GM19452 (cell line): ENCODE data around the gene RHBDL1.

ENCODE experiments used
- ATAC-seq: cut with Tn5 transposase; IDR thresholded peaks from one replicate; pipeline ENCODE4 v1.9.1; 2021; ENCODE audit not compliant: unreplicated experiment

Gene RHBDL1

DNA sequence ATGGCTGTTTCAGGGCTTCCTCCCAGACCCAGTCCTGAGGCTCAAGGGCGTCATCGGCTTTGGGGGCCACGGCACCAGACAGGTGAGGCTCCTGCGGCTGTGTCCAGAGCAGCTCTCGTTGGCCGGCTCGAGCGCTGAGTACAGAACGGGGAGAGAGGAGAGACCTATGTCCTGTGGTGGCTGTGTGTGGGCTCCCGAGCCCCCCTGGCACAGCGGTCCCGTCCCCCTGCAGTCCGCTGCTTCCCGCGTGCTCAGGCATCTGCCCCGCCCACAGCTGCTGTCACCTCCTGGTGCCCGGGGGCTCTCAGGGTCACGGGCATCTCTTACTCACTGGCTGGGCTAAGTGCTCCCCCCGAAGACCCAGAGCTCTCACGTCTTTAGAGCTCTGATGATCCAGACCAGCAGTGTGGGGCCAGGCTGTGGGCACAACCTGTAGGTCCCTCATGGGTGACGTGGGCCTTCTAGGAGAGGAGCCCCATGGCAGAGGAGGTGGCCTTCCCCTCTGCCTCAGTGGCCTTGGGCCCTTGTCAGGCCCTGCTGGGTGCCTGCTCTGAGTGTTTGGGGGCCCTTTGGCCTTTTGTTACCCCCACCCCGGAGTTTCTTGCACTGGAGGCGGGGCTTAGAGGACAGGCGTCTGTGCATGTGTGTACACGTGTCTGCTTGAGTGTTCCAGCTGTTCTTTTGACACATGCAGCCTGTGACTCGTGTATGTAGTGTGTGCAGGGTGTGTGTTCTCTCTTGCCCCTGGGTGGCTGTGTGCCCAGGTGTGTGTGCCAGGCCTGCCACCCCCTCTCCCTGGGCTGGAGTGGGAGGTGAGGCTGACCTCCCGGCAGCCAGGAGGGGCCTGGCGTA lies 22.8 kb upstream of the RHBDL1 start:
- no peak for ATAC-seq

- ATAC-seq: no peak
Measured at GRCh38 chr16:654034-654433, 21.4 kb upstream of the RHBDL1 start.

DNA sequence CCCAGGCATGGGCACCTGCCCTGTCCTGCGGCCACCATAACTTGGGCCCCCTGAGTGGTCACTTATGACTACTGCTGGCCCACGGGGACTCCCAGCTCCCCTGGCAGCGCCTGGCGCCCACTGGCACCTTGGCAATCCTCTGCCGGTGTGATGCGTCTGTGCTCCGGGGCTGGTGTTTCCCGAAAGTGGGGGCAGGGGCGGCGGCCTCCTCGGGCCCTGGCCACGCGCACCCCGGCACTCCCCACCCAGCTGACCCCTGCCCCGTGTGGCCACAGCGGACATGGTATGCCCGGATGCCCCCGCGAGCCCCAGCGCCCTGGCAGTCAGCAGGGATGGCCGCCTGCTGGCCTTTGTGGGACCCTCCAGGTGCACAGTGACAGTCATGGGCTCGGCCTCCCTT lies 18.0 kb upstream of the RHBDL1 start:
- ATAC-seq: no peak

DNA sequence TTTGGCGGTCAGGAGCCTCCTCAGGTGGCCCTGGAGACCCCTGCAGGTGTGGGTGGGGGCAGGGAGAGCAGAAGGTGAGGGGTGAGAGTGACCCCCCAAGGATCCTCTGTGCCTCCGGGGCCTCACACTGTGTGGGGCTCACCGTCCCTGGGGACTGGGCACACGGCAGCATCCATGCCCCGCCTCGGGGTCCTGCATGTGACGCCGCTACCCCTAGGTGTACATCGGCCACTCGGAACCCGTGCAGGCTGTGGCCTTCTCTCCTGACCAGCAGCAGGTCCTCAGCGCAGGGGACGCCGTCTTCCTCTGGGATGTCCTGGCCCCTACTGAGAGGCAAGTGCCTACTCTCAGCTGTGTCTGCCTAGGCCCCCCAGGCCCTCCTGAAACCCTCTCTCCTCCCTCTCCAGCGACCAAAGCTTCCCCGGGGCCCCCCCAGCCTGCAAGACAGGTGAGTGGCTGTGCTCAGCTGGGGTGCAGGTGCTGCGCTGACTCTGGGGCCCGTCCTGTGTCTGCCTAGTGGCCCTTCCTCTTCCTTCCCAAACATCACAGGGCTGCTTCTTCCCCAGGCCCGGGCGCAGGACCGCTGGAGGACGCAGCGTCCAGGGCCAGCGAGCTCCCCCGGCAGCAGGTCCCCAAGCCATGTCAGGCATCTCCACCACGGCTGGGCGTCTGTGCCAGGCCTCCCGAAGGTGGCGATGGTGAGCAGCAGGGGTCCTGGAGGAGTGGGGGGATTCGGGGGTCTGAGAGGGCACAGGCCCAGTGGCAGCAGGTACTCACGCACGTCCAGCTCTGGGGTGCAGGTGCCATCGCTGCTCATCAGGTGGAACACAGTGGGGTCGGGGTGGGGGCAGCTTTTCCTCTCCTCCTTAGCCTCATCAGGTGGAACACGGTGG lies 16.5 kb upstream of the RHBDL1 start:
- no peak for ATAC-seq

DNA sequence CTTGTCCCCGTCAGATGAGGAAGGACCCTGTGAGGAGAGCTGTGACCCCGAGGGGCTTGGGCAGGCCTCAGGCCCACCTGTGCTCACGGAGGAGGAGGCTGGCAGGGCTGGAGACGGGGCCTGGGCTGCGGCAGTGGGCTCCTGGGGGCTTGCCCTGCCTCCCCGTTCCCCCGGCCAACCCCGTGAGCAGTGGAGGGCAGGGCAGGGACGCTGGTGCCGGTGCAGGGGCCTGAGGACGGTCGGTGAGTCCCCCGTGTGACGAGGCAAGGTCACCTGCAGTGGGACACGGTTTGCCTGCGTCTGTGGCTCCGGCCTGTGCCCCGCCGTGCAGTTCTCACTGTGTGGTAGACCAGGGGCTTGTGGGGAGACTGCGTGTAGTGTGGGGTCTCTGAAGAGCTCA lies 15.9 kb upstream of the RHBDL1 start:
- no peak for ATAC-seq

GRCh38 chr16:660132-660458 lies 15.4 kb upstream of the RHBDL1 start:
- ATAC-seq: no peak

DNA sequence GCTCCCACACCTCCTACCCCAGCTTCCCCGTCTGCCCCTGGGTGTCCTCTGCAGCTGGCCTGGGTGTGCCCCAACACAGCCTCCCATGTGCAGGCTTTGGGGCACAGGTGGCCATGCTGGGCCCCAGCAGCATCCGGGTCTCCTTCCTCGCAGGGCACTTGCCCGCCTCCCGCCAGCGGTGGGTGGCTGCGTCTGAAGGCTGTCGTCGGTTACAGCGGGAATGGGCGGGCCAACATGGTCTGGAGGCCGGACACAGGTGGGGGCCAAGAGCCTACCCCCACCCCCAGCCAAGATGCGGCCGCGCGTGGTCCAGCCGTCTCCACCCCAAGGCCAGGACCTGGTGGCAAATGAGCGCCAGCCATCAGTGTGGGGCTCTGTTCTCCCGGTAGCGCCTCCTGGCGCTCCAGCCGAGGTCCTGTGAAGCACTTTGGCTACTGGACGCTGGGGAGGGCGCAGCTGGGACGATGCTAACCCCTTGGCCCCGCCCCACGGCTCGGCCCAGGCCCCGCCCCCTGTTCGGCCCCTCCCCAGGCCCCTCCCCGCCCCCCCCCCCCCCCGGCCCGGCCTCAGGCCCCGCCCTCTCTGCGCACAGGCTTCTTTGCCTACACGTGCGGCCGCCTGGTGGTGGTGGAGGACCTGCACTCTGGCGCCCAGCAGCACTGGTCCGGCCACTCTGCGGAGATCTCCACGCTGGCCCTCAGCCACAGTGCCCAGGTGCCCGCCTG lies 14.8 kb upstream of the RHBDL1 start:
- ATAC-seq: no peak

DNA sequence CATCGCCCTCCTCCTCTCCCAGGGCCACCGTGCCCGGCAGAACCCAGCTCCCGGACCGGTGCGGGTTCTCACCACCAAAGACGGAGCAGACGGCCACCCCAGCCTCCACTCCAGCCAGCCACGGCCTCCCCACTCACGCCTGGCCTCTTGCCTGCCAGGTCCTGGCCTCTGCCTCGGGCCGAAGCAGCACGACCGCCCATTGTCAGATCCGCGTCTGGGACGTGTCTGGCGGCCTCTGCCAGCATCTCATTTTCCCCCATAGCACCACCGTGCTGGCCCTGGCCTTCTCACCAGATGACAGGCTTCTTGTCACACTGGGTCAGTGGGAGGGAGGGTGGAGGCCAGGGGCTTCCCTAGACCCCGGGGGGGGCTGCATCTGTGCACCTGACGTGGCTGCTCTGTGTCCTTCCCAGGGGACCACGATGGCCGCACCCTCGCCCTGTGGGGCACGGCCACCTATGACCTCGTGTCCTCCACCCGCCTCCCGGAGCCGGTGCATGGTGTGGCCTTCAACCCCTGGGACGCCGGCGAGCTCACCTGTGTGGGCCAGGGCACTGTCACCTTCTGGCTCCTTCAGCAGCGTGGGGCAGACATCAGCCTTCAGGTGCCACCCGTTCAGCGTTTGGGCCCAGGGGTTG lies 14.2 kb upstream of the RHBDL1 start:
- ATAC-seq: no peak

DNA sequence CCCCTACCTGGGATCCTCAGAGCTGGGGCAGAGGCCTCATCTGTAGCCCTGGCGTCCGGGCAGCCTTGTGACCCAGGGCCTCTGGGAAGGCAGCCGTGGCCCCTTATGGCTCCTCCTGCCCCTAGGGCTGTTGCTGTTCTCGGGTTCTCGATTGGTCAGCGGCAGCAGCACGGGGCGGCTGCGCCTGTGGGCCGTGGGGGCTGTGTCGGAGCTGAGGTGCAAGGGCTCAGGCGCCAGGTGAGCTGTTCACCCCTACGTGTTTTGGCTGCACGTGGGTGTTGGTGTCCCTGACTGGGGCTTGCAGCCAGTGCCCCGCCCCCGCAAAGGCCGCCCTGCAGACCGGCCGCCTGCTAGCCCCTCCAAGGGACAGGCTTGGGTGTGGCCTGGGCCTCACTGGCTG lies 13.4 kb upstream of the RHBDL1 start:
- no peak for ATAC-seq

GRCh38 chr16:662597-662996 lies 12.9 kb upstream of the RHBDL1 start:
- ATAC-seq: no peak

GRCh38 chr16:666572-666971 lies 8.9 kb upstream of the RHBDL1 start:
- no peak for ATAC-seq

DNA sequence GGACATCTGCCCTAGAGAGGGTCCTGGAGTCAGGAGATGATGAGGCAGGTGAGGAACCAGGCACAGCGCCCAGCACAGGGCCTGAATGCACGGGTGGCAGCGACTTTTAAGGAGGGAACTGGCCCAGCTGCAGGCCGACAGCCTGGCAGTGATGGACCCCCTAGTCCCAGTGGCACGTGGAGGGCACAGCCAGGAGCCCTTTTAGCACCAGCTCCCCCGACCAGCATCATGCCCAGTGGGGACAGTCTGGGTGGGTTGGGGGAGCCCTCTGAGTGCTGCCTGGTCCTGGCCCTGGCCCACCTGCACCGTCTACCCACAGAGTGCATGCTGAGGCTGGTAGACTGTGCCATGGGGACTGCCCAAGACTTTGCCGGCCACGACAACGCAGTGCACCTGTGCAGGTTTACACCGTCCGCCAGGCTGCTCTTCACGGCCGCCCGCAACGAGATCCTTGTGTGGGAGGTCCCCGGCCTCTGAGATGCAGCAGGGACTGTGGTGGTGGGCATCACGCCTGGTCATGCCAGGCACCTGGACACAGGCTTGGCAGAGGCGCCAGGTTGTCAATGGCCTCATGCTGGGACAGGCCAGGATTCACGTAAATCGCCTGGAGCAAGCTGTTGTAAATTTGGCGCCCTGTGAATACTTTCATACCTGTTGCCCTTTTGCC lies 8.2 kb upstream of the RHBDL1 start:
- no peak for ATAC-seq

- peak; percentile 88 for ATAC-seq
Measured at GRCh38 chr16:667780-668518, 7.5 kb upstream of the RHBDL1 start, which contains the start of gene RHOT2. TSS of gene RHOT2 (plus strand) at chr16:668132. CDS start at chr16:668200, 68 bp downstream.

DNA sequence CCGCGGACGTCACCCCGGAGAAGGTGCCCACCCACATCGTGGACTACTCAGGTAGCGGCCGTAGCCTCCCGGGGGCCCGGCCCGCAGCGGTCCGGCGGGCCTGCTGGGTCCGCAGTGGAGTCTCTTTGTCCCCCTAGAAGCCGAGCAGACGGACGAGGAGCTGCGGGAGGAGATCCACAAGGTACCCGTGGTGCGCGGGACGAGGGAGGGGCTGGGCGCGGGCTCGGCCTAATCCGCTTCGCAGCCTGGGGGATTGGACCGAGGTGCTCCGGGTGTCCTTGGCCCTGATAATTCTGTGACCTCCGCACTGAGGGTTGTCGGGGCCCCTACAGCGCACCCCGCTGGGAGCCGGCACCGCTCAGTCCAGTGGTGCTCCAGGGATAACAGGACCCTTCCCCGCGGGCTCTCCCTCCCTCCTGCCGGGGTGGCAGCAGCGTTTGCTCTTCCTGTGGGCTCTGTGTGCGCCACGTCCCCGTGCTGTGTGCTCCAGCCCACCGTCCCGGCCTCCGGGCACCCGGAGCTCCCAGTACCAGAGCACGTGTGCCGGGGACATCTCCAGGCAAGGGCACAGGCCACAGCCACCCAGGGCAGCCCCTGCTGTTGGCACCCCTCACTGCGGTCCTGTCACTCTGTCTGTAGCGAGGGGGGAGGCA lies 6.8 kb upstream of the RHBDL1 start:
- no peak for ATAC-seq

GRCh38 chr16:669666-670065 lies 5.8 kb upstream of the RHBDL1 start:
- no peak for ATAC-seq

GRCh38 chr16:670485-671352 lies 4.8 kb upstream of the RHBDL1 start:
- no peak for ATAC-seq

DNA sequence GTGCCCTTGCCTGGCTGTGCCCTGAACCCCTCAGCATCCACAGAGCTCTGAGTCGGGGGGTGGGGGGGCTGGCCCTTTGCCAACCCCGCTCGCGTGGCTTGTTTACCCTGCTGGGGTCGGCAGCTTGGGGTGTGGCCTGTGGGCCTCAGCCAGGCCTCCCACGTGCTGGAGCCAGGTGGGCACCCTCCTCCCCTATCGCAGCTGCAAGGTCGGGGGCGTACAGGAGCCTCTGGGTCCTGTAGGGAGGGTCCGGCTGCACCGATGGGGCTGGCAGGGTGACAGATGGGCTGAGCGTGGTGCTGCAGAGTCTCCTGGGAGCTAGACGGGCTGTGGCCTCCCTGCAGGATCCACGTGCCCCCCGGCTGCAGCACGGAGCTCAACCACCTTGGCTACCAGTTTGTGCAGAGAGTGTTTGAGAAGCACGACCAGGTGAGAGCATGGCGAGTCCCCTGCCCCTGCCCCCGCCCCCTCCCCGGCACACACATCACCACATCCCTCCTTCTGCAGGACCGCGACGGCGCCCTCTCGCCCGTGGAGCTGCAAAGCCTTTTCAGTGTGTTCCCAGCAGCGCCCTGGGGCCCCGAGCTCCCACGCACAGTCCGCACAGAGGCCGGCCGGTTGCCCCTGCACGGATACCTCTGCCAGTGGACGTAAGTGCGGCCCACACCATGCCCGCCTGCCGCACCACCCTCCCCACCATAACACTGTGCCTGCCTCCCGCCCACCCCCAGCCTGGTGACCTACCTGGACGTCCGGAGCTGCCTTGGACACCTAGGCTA lies 3.9 kb upstream of the RHBDL1 start:
- ATAC-seq: no peak

GRCh38 chr16:672371-672770 lies 3.1 kb upstream of the RHBDL1 start:
- ATAC-seq: no peak
